SU-DHL-6 (cell line): ENCODE measurements around the gene PDLIM4.

Experiments
- H2AFZ ChIP-seq: fragments of 200-600 bp; sonication (generic); 2 replicates; pipeline ENCODE4 v1.6.1; 2014; ENCODE audit warnings: low read depth, mild to moderate bottlenecking, moderate library complexity, mixed read lengths, antibody characterized with exemption, low read length; ENCODE audit not compliant: severe bottlenecking
- H3F3A ChIP-seq: fragments of 200-600 bp; shearing (Covaris generic); 2 replicates; pipeline ENCODE4 v1.6.0; 2016; ENCODE audit warnings: antibody characterized with exemption, mild to moderate bottlenecking; ENCODE audit not compliant: insufficient read depth
- H3K27ac ChIP-seq: fragments of 200-600 bp; sonication (generic); 2 replicates; pipeline ENCODE4 v1.5.1; 2016; ENCODE audit warnings: low read depth, mild to moderate bottlenecking, low read length, moderate library complexity, mixed read lengths
- H3K27me3 ChIP-seq: fragments of 200-600 bp; sonication (generic), shearing (Covaris generic); 2 replicates; pipeline ENCODE4 v1.6.0; 2014; ENCODE audit warnings: mild to moderate bottlenecking, low read length
- H3K36me3 ChIP-seq: fragments of 200-600 bp; sonication (generic); 2 replicates; pipeline ENCODE4 v1.6.1; 2014; ENCODE audit warnings: mild to moderate bottlenecking, low read length, mixed read lengths
- H3K4me2 ChIP-seq: fragments of 300-600, 200-600 bp; shearing (Covaris generic), sonication (generic); 2 replicates; pipeline ENCODE4 v1.6.0; 2014; ENCODE audit warnings: low read length, low read depth, mild to moderate bottlenecking; ENCODE audit not compliant: poor library complexity, severe bottlenecking
- H3K4me3 ChIP-seq: fragments of 200-600 bp; sonication (generic); 2 replicates; pipeline ENCODE4 v1.5.1; 2014; ENCODE audit warnings: antibody characterized with exemption, low read length, mild to moderate bottlenecking, mixed read lengths; ENCODE audit not compliant: insufficient read depth, poor library complexity, severe bottlenecking
- H3K79me2 ChIP-seq: fragments of 200-600 bp; sonication (generic); 2 replicates; pipeline ENCODE4 v1.6.1; 2014; ENCODE audit warnings: mild to moderate bottlenecking, low read length, moderate library complexity; ENCODE audit not compliant: insufficient read depth
- H3K9ac ChIP-seq: fragments of 200-600 bp; sonication (generic); 2 replicates; pipeline ENCODE4 v1.7.0; 2014; ENCODE audit warnings: mild to moderate bottlenecking, low read length
- H3K9me2 ChIP-seq: fragments of 200-600 bp; sonication (generic); replicated peaks from 2 replicates; pipeline ENCODE4 v1.6.1; 2014; ENCODE audit warnings: low read length; ENCODE audit not compliant: insufficient read depth
- H3K9me3 ChIP-seq: fragments of 200-600 bp; sonication (generic); 2 replicates; pipeline ENCODE4 v1.6.1; 2014; ENCODE audit warnings: low read length, mixed read lengths; ENCODE audit not compliant: insufficient read depth
- H4K20me1 ChIP-seq: fragments of 200-600 bp; sonication (generic); 2 replicates; pipeline ENCODE4 v1.6.1; 2014; ENCODE audit warnings: low read depth, mild to moderate bottlenecking, antibody characterized with exemption, low read length, moderate library complexity, mixed read lengths
- EZH2phosphoT487 ChIP-seq: fragments of 200-600 bp; sonication (generic), shearing (Covaris generic); conservative IDR thresholded peaks from 2 replicates; pipeline ENCODE4 v1.6.1; 2018; ENCODE audit warnings: mild to moderate bottlenecking, antibody characterized with exemption, low read length, moderate library complexity, mixed read lengths
- TF ChIP-seq, protein P1 (sequence below): fragments of 200-600 bp; sonication (generic); IDR thresholded peaks from one replicate; pipeline ENCODE4 v1.5.1; 2017; ENCODE audit warnings: antibody characterized with exemption, mild to moderate bottlenecking, low read length, moderate library complexity; ENCODE audit not compliant: insufficient read depth, poor library complexity, severe bottlenecking

The PDLIM4 gene

DNA sequence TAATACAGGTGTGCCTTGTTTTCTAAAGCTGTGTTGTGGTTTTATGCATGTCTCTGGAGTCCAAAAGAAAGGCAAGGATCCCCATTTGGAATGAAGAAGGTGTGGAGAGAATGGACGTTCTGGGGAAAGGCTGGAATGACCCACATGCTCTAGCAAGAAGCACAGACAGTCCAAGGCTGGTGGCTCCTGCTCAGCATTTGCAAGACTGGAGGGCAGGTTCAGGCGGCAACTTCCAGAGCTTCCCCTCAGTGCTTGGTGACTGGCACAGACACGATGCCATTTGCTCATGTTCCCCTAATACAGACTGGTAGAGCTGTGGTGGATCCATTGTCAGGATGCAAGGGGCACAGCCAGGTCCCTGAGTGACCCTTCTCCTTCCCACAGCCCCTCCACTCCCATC lies 44.9 kb downstream of the PDLIM4 start:
- H2AFZ ChIP-seq, result no peak overlapping the region
- no peaks in the 10 kb centered on the region for H3K79me2 ChIP-seq
- no peak overlapping the region for H3K4me2 ChIP-seq
- TF ChIP-seq, protein P1, sequence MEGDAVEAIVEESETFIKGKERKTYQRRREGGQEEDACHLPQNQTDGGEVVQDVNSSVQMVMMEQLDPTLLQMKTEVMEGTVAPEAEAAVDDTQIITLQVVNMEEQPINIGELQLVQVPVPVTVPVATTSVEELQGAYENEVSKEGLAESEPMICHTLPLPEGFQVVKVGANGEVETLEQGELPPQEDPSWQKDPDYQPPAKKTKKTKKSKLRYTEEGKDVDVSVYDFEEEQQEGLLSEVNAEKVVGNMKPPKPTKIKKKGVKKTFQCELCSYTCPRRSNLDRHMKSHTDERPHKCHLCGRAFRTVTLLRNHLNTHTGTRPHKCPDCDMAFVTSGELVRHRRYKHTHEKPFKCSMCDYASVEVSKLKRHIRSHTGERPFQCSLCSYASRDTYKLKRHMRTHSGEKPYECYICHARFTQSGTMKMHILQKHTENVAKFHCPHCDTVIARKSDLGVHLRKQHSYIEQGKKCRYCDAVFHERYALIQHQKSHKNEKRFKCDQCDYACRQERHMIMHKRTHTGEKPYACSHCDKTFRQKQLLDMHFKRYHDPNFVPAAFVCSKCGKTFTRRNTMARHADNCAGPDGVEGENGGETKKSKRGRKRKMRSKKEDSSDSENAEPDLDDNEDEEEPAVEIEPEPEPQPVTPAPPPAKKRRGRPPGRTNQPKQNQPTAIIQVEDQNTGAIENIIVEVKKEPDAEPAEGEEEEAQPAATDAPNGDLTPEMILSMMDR, result no peak
- TF ChIP-seq EZH2phosphoT487, result no peak
- no peaks in the 10 kb centered on the region for H3F3A ChIP-seq
- no peaks in the 10 kb centered on the region for H4K20me1 ChIP-seq
- H3K4me3 ChIP-seq, result no peak overlapping the region
- no peak overlapping the region for H3K9ac ChIP-seq
- no peaks in the 10 kb centered on the region for H3K9me2 ChIP-seq
- no peak overlapping the region for H3K27ac ChIP-seq
- H3K9me3 ChIP-seq, result no peaks in the 10 kb centered on the region
- no peaks in the 10 kb centered on the region for H3K36me3 ChIP-seq
- H3K27me3 ChIP-seq, result no peaks in the 10 kb centered on the region

DNA sequence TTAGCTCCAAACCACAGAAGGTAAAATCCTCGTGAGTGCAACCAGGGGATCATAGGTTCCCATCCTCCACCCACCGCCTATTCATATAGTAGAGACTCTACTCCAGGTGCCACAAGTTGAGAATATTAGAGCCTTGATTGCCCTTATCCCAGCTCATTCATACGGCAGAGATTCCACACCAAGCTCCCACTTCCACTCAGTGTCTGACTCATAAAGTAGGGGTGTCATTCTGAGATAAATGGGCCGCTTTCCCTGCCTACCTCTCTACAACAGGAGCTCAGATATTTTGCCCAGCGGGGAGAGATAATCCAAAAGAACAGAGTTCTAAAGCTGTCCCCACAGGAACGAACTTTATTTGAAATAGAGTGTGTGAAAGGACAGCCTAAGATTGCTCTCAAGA lies 46.1 kb downstream of the PDLIM4 start:
- Histone ChIP-seq H2AFZ (no peak overlapping the region), H3K4me3 (no peak overlapping the region), H3K36me3 (no peaks in the 10 kb centered on the region), H3K9me2 (no peaks in the 10 kb centered on the region), H3K27ac (no peak overlapping the region), H3K4me2 (no peak overlapping the region), H3K27me3 (no peaks in the 10 kb centered on the region), H3K79me2 (no peaks in the 10 kb centered on the region), H4K20me1 (no peaks in the 10 kb centered on the region), H3F3A (no peaks in the 10 kb centered on the region), H3K9ac (no peak overlapping the region), H3K9me3 (no peaks in the 10 kb centered on the region)
- TF ChIP-seq EZH2phosphoT487, result no peak
- TF ChIP-seq, protein P1, result no peak

DNA sequence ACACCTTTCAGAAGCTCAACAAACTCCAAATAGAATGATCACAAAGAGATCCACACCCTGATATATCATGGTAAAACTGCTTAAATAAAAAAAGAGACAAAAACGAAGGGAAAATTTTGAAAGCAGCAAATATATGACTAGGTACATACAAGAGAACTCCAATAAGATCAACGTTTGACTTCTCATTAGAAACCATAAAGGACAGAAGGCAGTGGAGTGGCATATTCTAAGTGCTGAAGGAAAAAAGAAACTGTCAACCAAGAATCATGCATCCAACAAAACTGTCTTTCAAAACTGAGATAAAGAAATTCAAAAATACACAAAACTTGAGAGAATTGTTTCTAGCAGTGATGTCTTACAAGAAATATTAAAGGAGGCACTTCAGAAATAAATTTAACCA lies 47.9 kb downstream of the PDLIM4 start:
- Histone ChIP-seq H3K36me3 (no peaks in the 10 kb centered on the region), H3K9me3 (no peaks in the 10 kb centered on the region), H4K20me1 (no peaks in the 10 kb centered on the region), H3K27ac (no peak overlapping the region), H3K9me2 (no peaks in the 10 kb centered on the region), H3K79me2 (no peaks in the 10 kb centered on the region), H3K4me2 (no peak overlapping the region), H3K4me3 (no peak overlapping the region), H3K9ac (no peak overlapping the region), H2AFZ (no peak overlapping the region), H3K27me3 (no peaks in the 10 kb centered on the region), H3F3A (no peaks in the 10 kb centered on the region)
- TF ChIP-seq, protein P1, result no peak
- TF ChIP-seq EZH2phosphoT487, result no peak
